Measurements from ENCODE around the gene CCDC148.

Gene CCDC148

DNA sequence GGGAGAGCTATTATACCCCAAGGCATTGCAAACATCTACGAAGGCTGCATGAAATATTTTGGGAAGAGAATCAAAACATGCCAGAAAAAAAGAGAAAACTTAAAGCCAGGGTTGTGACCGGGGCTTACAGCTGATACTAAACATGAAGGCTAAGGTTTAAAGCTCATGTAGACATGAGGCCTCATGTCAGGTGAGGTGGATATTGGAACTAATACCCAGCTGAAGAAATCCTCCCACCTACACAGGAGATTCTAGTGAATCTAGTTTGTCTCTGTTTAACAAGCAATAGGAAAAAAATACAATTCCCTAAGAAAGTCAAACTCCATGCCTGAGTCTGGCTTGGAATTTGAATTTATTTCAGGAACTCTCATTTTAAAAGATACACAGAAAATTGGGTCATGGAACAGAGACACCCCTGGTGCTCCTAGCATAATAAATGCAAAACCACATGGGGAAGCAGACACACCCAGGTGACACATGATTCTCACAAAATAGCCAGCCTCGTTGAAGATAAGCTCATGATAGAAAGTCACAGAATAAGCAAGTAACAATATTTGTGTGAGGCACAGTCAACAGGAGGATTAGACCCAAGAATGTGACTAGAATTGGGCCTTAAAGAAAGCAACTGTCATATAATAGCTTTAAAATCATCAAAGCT is 312.7 kb downstream of the CCDC148 start:
- DNase-seq = no peak

GRCh38 chr2:158142568-158143332 is 313.8 kb downstream of the CCDC148 start:
- DNase-seq = no peak

GRCh38 chr2:158142165-158142564 is 314.4 kb downstream of the CCDC148 start:
- no peak for DNase-seq

DNA sequence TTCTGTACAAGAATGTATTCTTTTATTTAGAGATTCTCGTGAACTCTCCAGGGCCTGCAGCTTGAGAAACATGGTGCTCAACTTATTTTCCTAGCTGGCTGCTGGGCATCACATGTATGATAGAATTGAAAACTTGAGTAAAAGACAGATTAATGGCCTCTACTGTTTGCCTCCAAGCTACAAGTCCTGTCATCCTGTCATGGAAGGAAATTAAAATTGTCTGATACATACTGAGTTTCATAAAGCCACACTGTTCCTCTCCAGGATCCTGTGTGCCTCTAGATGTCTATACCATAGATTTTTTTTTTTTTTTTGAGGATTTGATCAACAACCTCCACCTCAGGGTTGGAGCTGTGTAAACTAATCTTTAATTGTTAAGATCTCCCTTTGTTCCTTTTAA is 316.4 kb downstream of the CCDC148 start:
- no peak for DNase-seq

GRCh38 chr2:158138255-158138654 is 318.3 kb downstream of the CCDC148 start:
- DNase-seq = no peak

DNA sequence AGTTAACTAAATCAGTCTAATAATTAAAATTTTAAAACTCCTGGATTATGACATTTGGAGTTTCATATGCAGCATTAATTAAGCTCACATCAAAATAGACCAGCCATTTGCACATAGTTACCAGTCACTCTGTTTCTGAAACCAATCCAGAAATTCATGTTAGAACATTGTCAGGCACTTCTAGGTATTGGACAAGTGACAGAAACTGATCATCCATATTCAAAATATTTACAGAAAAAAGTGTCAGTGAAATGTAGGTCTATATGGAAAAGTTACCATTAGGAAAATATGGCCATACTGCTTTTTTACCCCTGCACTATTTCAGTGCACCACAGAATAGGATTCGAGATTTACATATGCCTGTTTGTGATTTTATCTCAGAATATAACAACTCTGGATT is 321.5 kb downstream of the CCDC148 start:
- no peak for DNase-seq

- no peak for DNase-seq
Measured at GRCh38 chr2:158134655-158135054, 321.9 kb downstream of the CCDC148 start.

- no peak for DNase-seq
Measured at GRCh38 chr2:158134055-158134454, 322.5 kb downstream of the CCDC148 start.

- DNase-seq = no peak
Measured at GRCh38 chr2:158131919-158132566, 324.5 kb downstream of the CCDC148 start.

GRCh38 chr2:158131483-158131912 is 325.1 kb downstream of the CCDC148 start:
- DNase-seq = no peak

- no peak for DNase-seq
Measured at GRCh38 chr2:158130832-158131473, 325.6 kb downstream of the CCDC148 start.

DNA sequence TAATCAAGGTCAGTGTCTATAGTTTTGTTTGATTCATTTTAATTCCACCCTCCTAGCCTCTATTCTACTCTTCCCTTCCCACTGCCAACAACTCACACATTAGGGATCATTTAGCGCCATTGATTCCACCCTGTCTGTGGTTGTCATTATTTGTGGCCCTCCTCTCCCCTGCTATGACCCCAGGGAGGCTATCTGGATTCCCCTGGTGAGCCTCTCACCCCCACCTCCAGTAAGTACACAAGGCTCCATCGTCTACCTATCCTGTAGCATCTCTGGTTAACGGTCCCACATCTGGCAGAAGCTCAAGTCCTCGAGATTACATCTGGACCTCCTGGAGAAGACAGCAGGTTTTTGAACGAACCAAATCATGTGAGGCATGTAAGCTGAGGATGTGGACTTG is 327.5 kb downstream of the CCDC148 start:
- no peak for DNase-seq

DNA sequence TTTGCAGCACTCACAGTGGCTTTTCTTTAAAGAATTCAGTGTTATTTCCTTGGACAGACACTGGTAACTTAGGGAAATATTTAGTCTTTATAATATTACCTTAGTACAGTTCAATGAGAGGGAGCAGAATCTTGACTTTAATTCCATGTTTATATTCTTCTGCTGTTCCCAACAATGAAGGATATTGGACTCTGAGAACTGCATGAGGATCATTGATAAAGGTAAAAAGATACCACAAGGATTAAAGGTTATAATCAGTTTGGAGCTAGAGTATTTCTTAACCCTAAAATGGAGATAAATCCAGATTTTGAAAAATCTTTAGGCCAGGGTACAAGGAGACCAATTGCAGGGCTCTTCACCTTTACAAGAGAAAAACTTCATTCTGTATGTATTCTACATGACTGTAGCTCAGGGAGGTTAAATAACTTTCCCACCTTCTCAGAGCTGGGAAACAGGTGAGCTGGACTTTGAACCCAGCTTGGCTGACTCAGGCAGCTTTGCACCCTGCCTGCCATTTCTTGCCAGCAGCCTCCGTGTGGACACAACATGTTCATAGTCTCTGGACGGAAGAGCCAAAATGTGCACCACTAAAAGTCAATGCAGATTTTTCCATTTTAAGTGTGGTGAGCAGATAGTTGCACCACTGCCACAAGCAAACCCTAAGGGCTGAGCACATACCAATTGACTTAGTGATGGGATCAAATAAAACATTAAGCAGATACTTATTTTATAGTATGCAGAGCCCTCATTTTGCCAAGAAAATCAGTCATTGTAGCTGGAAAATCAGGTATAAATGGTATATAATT is 328.2 kb downstream of the CCDC148 start:
- no peak for DNase-seq

DNA sequence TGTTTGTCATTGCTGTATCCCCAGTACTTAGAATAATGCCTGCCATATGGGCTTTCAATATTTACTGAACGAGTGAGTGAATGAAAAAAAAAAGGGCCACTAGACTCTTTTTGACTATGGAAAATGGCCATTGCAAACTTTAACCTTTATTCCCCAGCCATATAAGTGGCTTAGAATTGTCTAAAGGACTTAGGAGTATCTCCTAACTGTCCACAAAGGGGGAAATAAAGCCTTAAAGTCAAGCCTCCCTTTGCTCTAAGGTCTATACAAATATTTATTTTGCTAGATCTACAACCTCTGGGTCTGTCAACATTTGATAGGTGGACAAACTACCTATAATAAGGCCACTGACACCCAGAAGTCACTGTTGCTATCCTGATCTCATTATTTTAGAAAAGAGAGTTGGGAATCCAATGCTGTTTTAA is 329.2 kb downstream of the CCDC148 start:
- DNase-seq = no peak

DNA sequence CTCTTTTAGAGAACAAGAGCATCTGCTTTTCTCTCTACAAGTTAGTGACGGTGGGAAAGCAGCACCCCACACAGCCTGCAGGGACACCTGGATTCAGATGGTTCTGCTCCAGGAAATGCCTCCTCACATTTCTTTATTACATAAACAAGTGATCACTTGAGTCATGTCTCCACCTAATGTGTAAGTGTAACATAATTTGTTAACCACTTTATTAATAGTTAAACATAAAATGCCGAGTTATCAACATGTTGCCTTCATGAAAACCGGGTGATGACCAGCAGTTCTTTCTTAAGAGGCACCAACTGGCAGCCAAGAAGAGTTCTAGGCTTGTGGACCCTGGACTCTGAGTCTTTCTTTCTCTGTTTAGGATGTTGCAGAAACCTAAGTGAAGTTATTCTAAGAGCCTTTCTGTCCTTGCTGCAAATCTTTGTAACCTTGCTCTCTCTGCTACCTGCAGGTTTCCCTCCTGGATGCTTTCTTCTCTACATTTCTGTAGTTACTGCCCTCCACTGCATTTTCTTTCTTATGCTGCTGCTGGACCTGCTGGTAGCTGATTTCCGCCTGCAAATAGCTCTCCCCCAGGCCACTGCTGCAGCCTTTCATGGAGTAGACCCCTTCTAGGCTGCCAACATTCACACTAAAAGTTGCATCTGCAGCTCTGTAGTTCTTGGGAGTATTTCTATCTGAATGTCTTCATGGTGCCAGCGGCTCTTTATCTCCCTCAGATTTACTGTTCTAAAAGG is 330.6 kb downstream of the CCDC148 start:
- DNase-seq = no peak

DNA sequence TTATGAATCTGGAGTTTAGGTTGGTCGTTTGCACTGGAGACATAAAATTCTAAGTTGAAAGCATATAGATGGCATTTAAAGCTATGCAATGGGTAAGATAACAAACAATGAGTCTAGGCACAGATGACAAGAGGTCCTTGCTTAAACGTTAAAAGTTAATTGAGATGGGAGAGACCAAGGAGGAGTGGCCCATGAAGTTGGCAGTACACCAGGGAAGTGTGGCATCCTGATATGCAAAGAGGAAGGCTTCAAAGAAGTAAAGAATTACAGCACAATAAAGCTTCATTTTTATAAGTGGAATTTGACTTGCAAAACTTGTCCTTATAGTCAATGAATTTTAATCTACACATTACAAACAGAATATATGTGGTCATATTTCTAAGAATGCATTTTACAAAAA is 331.7 kb downstream of the CCDC148 start:
- no peak for DNase-seq
